ENCODE results near the gene DPEP1. TPM values are rescaled to one million over a fixed set of nuclear protein-coding genes. Genes with fewer than 3 reads are reported as not detected.

DPEP1 gene
- total RNA-seq, 1 experiment from 2014 or later, result 13.6 TPM

GRCh38 chr16:89567656-89568594 is 45.5 kb upstream of the DPEP1 start:
- TF ChIP-seq USF1 (CRISPR knock-in tag; IDR thresholded peaks at IDR 0.05) (no peak), CDX4 (CRISPR knock-in tag; IDR thresholded peaks at IDR 0.05; ENCODE audit: borderline replicate concordance) (no peak), NR3C1 (CRISPR knock-in tag; conservative IDR thresholded peaks at IDR 0.05; ENCODE audit: low read depth) (no peak), ZNF671 (CRISPR knock-in tag; IDR thresholded peaks at IDR 0.05) (no peak), KAT7 (CRISPR knock-in tag; IDR thresholded peaks at IDR 0.05; ENCODE audit: borderline replicate concordance) (no peak), NFYB (CRISPR knock-in tag; conservative IDR thresholded peaks at IDR 0.05; ENCODE audit: low read depth) (no peak), ZNF121 (CRISPR knock-in tag; IDR thresholded peaks at IDR 0.05) (no peak), ZNF416 (CRISPR knock-in tag; IDR thresholded peaks at IDR 0.05) (no peak), TP53 (CRISPR knock-in tag; IDR thresholded peaks at IDR 0.05) (no peak), MAX (CRISPR knock-in tag; IDR thresholded peaks at IDR 0.05) (no peak), STAT6 (CRISPR knock-in tag; conservative IDR thresholded peaks at IDR 0.05; ENCODE audit: low read depth) (no peak), IRF2 (CRISPR knock-in tag; IDR thresholded peaks at IDR 0.05; ENCODE audit: borderline replicate concordance, low read depth) (no peak), ZSCAN18 (CRISPR knock-in tag; IDR thresholded peaks at IDR 0.05) (no peak), ZNF512 (CRISPR knock-in tag; IDR thresholded peaks at IDR 0.05; ENCODE audit: borderline replicate concordance) (no peak), AFF4 (CRISPR knock-in tag; IDR thresholded peaks at IDR 0.05; ENCODE audit: borderline replicate concordance) (no peak), ERG (CRISPR knock-in tag; IDR thresholded peaks at IDR 0.05) (no peak), TEAD1 (CRISPR knock-in tag; IDR thresholded peaks at IDR 0.05) (no peak), ATF2 (CRISPR knock-in tag; IDR thresholded peaks at IDR 0.05; ENCODE audit: borderline replicate concordance, low read depth) (no peak), NR2C2 (CRISPR knock-in tag; IDR thresholded peaks at IDR 0.05) (no peak), OVOL2 (CRISPR knock-in tag; IDR thresholded peaks at IDR 0.05; ENCODE audit: borderline replicate concordance) (no peak)
- ATAC-seq (no peak), DNase-seq (ENCODE audit: low spot score) (no peak)
- POLR2A ChIA-PET, result no interaction called here
- H3K36me3 Mint-ChIP-seq, result peaks cover 16% of the 10 kb centered on the region
- H3K9me3 Mint-ChIP-seq, result no peaks in the 10 kb centered on the region
- H3K4me1 Mint-ChIP-seq, result peaks cover 34% of the 10 kb centered on the region
- H3K4me3 Mint-ChIP-seq, result no peak overlapping the region
- no peaks in the 10 kb centered on the region; the same call in 1 of the 2 replicates for H3K27me3 Mint-ChIP-seq (ENCODE audit: low read depth)
- CTCF ChIA-PET, result interaction anchor here (0.6 to 2.7 kb wide), 3 partner anchors 11 to 48 kb away, joined by 3 to 21 read pairs (median 3); no protein-coding TSS in a partner anchor
- no peak overlapping the region for H3K27ac Mint-ChIP-seq

Data from WTC11 (cell line).